NK-92 treated with Interleukin-12 subunit alpha and Interleukin-12 subunit beta, amount 100 ng/mL, for 24 hours (cell line): ENCODE measurements around the gene ANKMY2.
"Not testable (repeated sequence)": the region's sequence is repeated elsewhere in the genome, so short reads cannot be mapped to it uniquely, and the experiment has no call there.

Experiments
- DNase-seq: peaks from one replicate; lab custom pipeline; 2025; lab: John Stamatoyannopoulos, UW

The ANKMY2 gene

DNA sequence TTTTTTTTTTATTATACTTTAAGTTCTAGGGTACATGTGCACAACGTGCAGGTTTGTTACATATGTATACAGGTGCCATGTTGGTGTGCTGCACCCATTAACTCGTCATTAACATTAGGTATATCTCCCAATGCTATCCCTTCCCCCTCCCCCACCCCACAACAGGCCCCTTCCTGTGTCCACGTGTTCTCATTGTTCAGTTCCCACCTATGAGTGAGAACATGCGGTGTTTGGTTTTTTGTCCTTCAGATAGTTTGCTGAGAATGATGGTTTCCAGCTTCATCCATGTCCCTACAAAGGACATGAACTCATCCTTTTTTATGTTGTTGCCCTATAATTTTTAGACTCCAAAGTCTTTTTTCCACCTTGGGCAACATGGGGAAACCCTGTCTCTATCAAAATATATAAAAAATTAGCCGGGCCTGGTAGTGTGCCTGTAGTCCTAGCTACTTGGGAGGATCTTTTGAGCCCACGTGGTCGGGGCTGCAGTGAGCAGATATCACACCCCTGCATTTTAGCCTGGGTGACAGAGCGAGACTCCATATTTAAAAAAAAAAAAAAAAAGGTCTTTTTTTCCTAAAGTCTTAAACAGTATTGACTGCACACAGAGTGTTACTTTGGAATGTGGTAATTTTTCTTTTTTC lies 14.4 kb upstream of the ANKMY2 start:
- not testable (repeated sequence) for DNase-seq

DNA sequence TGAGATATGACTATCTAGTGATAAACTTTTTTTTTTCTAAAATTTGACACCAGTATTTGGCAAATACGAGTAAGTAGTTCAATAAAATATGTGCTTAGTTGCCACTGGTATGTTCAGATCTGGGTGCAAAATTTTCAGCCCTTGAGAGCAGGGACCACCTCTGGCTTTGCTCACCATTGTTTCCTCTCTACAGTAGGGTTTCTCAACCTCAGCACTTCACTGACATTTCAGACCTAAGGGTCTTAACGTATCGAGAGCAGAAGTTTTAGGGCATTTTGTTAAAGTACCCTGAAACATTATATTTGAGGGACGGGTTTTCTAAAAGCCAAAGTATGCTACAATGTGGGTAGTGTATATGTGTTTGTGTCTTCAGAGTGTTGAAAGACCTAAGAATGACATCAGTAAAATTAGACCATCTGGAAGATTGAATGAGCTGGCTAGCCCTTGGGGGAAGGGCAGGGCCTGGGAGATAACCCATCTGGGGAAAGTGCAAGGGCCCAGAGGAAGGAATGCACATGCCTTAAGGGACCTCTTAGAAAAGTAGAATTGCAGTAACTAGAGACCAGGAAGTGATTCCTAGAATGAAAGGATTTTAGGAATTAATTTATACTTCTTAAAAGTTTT lies 12.2 kb upstream of the ANKMY2 start:
- DNase-seq, result no peak

DNA sequence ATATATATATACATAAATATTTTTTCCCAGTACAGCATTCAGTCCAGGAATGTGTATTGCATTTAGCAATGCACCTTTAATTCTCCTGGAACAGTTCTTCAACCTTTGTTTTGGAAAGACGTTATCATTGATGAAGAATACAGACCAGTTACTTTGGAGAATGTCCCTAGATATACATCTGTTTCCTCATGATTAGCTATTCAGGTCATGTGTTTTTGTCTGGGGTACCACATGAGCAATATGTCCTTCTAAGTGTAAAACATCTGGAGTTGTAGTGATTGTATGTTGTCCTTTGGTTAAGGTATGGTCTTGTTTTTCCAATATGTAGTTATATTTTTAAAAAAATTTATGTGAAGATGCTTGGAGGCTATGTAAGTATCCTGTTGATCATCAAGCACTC lies 10.6 kb upstream of the ANKMY2 start:
- no peak for DNase-seq

DNA sequence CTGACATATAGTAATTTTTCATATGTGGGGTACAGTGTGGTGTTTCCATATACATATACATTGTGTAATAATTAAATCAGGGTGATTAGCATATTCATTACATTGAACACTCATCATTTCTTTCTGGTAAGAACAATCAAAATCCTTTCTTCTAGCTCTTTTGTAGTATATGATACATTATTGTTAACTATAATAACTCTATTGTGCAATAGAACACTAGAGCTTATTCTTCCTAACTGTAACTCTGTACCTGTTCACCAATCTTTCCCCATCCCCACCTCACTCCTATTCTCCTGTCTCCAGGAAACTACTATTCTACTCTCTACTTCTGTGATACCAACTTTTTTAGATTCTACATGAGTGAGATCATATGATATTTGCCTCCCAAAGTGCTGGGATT lies 9.8 kb upstream of the ANKMY2 start:
- no peak for DNase-seq

DNA sequence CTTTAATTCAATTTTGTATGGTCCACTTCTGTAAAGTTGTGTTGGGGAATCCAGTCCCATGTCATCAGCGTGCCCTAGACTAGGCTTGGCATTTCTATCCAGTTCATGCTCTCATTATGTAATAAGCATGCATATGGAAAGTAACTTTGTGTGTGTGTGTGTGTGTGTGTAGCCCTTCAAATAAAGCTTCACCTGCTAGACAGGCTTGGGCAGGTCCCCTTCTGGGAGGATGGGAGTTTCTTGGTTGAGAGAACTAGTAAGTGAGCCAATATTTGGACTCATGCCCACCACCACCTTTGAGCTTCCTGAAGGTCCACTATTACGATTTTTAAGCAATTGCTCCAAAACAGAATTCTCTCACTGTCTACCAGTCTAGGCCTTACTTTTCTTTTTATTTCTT lies 7.3 kb upstream of the ANKMY2 start:
- no peak for DNase-seq

DNA sequence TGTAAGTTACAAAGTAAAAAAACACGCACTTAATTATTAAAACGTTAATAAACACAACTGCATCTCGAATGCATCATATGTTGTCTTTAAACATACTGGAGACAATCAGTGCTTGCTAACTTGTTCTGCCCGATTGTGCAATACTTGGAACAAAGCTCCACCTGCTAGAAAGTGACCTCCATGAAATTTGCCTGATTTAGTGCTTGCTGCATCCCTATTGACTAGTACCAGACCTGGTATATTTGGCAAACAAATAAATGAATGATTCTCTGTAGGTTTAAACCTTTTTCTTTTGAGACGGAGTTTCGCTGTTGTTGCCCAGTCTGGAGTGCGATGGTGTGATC lies 6.7 kb upstream of the ANKMY2 start:
- no peak for DNase-seq

DNA sequence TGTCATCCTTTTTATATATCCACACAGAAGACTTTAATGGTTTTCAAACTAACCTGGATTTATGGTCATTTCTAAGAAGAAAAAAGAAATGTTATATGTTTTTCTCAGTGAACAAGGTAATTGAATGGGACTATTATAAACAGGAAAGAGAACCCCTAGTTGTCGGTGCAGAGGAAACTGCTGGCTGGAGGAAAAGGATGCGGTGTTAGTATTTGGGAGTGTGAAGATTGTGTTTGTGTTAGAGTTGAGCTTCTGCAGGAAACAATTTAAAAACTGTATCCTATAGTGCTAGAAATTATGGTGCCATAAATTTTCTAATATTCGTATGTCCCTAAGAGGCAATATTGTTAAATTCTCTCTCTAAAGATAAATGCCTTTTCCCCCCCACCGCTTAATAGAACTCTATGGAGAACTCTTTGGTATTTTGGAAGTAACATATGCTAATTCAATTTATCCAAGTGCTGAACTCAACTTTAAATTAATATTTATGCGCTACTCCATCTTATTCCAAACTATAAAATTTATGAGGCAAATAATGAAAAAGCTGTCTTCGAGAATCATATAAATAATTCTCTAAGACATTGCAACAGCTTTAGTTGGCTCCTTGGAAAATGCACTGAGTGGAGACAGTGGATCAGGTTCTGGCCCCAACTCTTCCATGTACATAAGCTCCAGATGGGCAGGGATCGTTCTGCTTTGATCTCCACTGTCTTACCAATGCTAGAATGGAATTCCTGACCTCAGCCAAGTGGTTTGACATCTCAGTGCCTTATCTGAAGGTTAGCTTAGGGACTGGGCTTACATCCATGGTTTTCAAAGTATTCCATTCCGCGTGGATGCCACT lies 6.1 kb upstream of the ANKMY2 start:
- no peak for DNase-seq

DNA sequence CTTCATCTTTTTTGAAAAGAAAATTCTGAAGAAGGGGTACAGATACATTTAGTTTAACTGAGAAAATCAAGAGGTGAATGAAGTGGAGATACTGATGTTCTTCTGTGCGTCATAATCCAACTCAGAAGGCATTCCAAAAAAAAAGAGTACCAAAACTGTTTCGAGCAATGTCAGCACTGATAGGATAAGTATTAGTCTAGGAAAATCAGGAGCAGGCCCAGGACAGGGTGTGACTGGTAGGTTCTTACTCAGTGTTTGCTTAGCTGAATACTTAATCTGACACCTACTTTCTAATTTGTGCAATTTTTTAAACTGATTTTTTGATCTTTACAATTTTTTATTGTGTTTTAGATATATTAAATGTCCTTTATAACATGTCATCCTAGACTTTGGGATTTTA lies 4.7 kb upstream of the ANKMY2 start:
- no peak for DNase-seq

DNA sequence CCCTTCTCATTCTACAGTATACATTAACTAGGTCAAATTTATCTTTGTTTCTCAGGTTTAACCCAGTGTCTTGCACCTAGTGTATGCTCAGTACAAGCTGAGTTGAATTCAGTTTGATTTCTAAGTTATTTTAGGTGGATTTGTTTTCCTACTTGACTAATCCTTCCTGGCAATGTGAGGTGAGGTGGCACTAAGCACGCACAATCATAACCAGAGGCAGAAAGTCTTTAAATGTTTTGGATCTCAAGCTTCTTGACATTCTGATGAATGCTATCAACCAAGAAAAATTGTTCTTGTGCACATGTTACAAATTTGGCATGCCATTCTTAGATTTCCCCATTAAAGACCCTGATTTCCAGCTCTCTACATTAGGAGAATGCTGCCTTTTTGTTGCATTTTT lies 3.6 kb upstream of the ANKMY2 start:
- DNase-seq, result no peak

DNA sequence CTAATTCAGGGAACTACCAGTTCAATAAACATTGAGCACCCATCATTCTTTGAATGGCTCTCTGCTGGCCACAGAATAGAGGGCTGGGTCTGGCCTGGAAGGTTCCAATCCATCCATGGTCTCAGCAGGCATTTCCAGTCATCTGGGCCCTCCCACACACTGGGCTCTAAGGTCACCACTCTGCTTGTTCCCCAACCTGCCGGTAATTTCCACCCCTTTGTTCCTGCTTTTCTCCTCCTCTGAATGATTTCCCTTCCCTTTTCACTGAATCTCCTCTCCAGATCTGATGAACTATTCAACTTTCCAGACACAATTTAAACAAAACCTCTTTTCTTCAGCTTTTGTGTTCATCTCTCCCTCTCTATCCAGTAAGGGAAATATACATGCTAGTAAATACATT lies 3.0 kb upstream of the ANKMY2 start:
- no peak for DNase-seq

DNA sequence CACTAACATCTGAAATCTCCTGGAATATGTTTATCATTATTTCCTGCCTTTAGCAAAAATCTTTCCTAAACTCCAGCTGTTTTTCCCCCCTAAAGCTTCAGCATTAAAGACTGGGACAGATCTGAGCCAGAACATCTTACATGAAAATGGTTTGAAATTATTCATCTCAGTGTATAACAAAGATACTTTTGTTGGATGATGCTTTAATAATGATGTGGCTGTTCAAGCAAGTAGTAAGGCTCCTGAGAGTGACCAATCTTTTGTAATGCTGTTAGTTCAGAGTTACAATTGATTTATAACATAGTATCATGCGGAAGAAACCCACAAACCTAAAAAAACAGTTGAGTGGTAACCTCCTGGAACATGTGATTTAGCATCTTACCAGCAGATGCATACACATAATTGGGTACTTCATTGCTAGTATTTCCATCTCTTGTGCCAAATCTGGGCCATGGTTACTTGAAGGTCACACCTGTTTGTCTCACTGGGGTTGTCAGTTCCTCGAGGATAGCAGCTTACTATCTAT lies 1.9 kb upstream of the ANKMY2 start:
- no peak for DNase-seq

DNA sequence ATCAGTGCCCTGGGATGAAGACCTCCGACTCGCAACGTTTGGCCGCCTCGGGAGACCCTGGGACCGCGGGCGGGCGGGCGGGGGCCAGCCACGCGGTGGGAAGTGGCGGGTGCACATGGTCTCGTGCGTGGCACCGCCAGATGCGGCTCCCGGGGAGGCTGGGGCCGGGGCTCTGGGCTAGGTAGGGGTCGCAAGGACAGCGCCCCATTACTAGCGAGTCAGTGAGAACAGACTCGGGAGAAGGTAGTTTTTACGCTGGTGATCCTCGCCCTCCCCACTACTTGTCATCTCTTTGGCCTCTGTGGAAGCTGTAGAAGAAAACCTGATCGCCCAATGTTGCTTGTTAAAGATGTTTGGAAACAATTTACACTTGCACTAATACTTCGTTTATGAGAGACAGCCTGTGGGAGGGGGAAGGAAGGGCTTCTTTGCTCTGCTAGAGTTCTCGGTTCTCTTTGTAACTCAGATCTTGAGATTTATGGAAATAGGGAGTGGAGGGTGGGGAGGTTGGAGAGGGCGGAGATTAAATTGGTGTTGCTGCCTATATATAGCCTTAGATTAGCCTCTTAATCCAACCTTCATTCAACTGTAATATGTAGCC lies 1.0 kb upstream of the ANKMY2 start:
- DNase-seq, result no peak

DNA sequence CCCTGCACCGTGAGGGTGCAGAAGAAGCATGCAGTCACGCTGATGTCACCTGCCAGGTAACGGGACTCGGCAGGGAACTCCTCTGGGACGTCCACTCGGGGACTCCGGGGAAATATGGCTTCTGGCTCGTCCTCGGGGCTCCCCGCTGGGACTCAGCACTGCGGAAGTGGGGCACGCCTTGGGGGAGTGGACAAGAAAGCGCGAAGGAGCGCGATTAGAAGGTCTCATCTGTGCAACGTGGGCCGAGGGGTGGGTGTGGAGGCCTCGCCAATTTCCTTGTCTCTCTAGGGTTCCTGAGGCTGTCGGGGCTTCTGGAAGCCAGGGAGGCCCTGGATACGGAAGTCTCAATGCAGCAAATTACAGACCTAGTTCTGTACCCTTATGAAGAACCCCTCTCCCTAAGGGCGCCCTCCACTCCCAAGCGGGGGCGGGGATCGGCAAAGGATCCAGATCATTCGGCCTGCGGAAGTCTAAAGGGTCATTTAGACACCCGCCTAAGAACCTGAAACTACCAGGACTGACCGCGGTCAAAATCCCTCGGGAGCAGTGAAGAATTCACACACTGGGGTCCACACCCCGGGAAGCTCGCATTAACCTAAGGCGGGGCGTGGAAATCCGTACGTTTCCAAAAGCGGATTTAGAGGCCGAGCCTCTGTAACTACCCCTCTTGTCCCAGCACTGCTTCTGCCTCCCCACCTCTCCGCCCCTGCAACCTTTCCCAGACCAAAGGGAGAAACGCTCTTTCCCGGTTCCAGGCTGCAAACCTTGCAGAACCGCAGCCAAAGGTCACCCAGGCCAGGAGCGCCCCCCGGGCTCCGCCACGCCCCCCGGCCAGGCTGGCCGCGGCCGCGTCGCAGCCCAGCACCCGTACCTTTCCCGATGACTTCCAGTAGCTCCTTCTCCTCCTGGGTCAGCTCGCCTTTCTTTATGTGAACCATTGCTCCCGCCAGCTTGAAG lies 640 bp downstream of the ANKMY2 start:
- no peak for DNase-seq

DNA sequence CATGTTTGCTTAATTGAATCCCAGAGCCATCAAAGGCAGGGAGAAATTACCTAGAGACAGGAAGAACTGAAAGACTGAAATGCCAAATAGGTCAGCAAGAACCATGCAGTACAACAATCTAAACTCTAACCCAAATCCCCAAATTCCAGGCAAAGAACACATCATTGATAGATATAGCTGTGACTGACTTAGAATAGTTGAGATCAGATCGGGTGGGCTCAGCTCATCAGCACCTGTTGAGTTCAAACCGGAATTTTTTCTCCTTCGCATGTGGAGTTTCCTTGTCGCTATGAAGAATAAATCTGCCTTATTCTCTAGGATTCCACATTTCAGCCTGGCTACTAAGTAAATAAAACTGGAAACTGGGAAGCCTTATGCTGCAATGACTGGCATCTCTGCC lies 1.4 kb downstream of the ANKMY2 start:
- no peak for DNase-seq

DNA sequence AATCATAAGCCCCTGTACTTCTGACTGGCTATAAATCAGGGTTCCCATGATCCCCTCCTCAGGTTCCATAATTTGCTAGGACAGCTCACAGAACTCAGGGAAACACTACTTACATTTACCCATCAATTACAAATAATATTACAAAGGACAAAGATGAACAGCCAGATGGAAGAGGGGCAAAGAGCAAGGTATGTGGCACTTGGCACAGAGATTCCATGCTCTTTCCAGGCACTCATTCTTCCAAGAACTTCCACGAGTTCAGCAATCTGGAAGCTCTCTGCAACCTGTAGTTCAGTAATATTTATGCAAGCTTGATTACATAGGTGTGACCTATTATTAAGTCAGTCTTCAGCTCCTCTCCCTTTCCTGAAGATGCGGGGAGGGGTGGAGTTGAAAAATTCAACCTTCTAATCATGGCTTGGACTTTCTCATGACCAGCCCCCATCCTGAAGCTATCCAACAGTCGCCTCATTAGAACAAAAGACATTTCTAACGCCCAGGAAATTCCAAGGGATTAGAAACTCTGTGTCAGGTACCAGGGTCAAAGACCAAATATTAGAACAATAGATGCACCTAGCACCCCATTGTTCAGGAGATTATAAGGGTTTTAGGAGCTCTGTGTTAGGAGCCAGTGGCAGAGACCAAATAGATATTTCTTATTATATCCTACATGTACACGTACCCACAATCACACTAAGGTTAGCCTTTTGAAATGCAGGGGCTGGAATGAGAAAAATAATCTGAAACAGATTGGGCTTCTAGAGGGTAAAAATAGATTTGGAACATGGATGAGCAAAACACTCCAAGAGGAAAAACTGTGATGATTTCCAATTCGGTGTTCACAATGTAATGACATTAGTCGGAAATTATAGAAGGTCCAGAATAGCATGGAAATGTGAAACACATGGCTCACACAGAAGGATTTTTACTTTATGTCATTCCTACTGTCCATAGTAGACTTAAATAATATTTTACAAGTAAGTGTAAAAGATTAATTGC lies 7.0 kb downstream of the ANKMY2 start:
- no peak for DNase-seq

DNA sequence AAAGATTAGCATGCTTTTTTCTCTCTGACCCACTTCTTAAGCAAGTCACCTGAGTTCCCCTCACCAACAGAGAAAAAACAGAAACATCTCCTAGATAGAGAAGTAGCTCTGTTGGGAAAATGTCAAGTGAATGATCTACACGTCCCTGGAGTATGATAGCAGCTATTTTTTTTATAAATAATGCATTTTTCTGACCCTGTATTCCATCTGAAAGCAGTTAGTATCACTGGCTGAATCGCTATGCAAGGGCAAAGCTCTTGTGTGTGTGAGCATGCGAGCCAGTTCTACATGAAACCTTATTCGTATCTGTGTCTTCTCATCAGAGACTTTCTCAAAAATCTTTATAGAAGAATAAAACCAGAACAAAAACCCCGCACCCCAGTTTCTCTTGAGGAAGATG lies 8.2 kb downstream of the ANKMY2 start:
- no peak for DNase-seq

DNA sequence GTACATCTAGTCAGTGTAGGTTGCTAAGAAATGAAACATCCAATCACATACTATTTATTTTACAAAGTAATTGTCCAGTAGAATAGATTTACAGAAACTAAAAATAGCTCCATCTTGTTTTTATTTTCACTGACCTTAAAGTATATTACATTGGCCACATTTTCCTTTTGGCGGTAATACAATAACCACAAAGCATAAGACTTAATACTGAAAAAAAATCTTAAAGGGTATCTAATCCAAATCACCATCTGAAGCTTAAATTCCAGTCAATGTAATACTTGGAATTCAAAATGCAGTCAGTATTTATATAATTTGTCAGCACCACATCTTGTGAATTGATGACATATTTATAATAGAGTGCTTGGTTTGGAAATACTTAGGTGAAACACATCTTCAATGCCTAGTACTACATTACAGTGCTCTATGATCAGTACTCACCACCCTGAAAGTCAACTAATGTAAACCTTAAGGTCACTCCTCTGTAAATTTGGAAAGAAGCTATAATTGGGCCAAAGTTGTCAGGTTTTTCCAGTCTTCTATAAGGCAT lies 8.9 kb downstream of the ANKMY2 start:
- no peak for DNase-seq

DNA sequence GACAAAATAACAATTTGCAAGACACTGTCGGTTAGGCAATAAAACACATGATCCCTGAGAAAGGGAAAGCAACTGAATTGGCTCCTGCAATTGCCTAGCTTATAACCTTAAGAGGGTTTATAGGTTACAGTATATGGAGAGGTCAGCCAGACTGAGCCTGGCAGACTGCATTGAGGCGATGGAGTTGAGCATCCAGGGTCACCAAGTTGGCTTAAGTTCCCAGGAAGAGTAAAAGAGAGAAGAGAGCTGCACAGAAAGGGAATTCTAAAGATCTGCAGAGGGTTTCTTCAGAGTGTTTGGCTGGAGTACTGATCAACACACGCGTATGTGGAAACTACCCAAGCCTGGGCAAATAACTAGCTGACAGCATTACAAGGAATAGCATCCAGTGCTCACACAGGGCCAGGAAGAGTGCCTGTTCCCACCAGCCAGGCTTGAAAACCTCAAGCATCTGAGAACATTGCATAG lies 11.2 kb downstream of the ANKMY2 start:
- no peak for DNase-seq

DNA sequence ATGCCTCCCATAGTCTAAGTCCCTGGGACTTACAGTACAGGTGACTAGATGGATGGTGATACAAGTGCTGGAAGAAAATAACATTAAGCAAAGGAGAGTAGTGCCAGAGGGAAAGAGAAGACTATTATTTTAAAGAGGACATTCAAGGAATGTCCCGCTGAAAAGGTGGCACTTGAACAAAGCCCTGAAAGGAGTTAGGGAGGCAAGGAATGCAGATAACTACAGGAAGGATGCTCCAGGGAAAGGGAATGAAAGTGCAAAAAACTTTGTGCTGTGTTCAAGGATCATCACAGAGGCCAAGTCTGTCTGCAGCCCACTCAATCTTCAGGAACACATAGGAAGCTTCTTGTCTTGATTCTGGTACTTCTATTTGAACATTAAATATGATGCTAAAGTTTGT lies 14.9 kb downstream of the ANKMY2 start:
- no peak for DNase-seq

DNA sequence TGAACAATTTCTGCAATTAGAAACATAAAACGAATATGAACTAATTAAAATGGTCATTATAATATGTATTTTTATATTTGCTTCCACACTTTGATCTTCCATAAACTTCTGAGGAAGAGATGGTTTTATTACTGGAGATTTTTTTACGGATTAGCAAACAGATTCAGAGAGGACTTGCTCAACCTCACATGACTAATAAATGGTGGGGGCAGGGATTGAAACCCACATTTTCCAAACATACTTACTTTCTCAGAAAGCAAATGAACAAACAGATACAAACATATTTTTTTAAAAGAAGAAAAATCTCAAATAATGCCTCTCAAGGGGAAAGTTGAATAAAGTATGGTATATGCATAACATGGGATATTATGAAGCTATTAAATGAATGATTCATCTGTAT lies 18.3 kb downstream of the ANKMY2 start:
- no peak for DNase-seq
